GM19395 (cell line): ENCODE results near the gene TSPO.
A peak's percentile ranks its signal among the peaks of the same experiment; 100 is the strongest.

Experiments used
- ATAC-seq: cut with Tn5 transposase; IDR thresholded peaks from one replicate; pipeline ENCODE4 v1.9.1; 2021; ENCODE audit warnings: mild to moderate bottlenecking, moderate library complexity; ENCODE audit not compliant: unreplicated experiment

TSPO gene

DNA sequence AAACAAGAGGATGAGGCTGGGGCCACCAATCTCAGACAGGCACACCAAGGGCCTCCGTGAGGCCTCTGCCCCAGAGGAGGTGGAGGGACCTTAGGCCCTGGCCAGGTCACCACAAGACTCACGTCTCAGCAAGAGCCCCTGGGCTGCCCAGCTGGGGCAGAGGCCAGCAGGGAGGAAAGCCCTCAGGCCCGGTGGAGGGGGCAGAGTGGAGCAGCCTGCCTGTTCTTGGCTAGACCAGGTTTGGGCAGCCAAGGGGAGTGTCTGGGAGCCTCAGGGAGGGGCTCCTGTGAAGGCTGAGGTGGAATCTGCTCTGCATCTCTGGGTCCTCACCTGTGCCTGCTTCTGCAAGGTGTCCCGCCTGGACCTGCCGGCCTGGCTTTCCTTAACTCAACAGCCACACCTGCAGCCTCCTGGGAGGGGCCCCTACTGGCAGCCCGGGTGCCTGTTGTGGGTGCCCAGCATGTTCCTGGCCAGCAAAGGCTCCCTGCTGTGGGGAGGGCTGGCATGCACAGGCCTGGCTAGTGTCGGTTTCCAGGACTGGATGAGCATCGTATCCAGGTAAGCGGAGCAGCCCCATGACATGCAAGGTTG is 23.7 kb downstream of the TSPO start:
- no peak for ATAC-seq

DNA sequence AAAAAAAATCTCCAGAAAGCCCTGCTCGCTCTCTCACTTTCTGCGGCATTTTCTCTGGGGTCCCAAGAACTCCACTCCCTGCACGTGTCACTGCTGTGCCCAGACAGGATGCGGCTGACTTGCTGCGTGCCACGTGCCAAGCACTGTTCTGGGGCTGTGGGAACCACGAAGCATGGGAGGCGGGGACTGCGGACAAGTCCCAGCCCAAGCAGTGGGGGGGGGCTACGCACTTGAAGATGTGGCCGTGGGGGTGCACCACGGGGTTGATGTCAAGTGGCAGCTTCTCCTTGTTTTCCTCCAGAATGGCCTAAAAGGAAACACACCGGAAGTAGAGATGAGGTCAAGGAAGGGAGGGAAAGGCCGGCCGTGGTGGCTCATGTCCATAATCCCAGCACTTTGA is 24.7 kb downstream of the TSPO start:
- ATAC-seq: no peak

DNA sequence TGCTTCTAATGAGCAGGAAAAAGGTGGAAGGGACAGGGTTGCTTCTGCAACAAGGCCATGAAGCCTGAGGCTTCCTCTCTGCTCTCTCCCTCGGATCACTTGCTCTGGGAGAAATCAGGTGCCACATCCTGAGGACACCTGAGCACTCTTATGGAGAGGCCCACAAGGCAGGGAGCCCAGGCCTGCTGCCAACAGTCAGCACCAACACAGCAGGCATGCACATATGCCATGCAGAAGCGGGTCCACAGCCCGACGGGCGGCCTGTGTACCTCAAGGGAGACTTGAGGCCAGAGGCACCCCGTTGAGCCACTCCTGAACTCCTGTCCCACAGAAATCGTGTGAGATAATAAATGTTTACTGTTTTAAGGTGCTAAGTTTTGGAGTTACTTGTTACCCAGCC is 26.1 kb downstream of the TSPO start:
- no peak for ATAC-seq

DNA sequence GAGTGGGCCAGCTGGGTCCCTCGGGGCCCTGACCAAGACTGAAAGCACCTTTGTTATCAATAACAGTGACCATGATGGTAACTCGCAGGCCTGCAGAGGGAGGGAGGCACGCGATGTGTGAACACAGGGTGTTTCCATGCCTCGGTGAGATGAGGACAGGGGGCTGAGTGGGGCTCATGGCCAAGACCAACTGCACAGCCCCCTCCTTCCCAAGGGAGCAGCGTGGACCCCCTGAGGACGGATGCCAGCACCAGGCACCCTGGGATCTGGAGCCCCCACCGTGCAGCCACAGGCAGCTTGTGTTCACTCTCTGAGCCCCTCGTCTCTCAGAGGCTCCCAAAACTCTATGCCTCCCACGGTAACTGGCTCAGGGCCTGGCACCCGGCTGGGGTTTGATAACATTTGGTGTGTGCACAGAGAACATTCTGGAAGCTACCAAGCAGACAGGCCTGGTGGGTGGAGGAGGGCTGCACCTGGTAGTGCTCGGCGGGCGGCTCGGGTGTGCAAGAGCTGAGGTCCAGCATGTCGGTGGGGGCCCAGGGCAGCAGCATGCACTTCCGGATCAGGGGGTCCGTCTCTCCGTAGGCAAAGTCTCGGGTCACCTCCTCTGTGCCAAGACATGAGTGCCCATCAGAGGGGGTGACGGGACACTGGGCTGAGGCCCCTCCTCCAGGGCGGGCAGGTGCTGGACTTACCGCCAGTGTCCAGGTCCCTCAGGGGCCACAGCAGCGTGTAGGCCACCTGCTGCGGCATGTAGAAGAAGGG is 28.0 kb downstream of the TSPO start:
- ATAC-seq: no peak

DNA sequence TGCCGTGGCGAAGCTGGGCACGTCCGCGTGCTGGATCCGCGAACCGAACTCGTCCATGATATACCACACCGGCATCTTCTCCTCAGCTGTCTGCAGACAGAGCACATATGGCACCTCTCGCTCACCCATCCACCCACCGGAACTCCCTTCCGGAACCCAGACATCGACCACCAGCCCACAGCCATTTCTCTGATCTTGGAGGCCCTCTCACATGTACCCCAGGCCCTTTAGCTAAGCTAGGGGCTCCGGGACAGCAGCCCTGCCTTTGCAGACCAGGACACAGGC is 28.5 kb downstream of the TSPO start:
- no peak for ATAC-seq

DNA sequence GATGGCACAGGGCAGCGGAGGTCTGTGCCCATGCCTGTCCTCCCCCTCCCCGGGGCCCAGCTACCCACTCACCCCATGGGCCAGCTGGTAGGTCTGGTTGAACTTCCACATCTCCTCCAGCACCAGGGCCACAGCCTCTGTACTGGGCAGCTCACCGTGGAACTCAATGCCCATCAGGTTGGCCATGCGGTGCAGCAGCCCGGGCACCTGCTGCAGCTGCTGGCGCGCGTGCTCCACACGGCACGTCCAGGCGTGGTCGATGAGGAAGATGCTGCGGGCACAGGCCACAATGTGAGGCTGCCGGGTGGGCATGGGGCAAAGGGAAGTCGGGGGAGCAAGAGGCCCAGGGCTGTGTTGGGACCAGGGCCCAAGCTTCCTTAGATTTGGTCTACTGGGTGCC is 29.3 kb downstream of the TSPO start:
- no peak for ATAC-seq

DNA sequence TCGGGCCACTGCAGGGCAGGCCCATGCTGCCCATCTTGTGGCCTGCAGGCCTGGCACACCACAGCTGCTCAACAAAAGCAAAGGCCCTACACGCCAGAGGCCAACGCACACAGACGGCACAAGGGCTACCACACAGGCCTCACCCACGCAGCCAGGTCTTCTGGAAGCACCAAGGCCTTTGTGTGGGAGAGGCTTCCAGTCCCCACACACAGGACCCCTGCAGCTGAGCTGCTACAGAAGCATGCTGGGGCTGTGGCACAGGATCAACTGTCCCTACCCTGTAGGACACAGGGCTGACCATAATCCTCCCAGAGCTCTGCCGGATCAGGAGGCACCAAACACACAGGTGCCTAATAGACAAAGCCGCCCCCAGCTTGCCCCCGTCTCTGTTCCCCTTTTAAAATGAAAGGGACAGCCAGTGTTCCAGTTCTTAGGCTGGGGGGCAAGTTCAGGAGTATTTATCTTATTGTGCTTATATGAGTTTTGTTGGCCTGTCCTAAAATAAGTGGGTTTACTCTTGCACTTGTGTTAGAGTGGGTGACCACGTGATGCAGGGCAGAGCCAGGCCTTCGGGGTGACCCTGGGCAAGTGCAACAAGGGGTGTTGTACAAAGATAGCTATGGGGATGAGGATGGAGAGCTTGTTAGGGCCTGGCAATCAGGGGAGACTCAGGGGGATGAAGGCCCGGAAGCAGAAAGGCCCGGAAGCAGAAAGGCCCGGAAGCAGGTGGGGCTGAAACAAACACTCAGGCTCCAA is 30.1 kb downstream of the TSPO start:
- no peak for ATAC-seq

DNA sequence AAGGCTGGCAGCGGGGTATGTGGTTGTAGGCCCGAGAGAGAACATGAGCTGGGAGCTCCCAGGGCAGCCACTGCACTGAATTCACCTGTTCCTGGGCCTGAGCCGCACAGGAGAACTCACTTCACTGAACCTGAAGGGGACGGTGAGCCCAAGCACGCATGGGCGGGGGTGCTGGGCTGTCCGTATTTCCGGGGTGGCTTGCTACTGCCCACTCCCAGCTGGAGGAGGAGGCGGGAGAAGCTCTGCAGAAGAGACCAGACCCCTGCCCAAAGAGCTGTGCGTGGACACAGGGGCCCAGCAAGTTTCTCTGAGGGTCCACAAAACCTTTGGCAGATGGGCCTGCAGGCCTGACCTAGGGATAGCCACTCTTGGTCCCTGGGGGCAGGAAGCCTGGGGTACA is 30.8 kb downstream of the TSPO start:
- no peak for ATAC-seq

DNA sequence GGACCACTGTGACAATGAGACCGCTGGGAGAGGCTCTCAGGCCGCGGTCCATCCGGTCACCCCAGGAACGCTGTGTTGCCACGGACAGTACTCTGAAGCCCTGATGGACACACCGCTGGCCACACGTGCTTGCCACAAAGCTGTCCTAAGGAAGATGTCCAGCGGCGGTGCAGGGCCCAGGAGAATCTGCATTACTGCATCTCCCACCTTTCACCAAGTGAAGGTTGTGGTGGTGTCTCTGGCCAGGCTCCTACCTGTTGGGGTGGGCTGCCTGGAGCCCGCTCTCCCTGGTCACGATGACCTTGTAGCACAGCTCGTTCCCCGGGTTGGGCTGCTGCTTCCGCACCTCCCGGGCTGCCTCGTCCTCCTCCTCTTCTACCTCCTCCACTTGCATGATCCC is 31.4 kb downstream of the TSPO start:
- no peak for ATAC-seq

DNA sequence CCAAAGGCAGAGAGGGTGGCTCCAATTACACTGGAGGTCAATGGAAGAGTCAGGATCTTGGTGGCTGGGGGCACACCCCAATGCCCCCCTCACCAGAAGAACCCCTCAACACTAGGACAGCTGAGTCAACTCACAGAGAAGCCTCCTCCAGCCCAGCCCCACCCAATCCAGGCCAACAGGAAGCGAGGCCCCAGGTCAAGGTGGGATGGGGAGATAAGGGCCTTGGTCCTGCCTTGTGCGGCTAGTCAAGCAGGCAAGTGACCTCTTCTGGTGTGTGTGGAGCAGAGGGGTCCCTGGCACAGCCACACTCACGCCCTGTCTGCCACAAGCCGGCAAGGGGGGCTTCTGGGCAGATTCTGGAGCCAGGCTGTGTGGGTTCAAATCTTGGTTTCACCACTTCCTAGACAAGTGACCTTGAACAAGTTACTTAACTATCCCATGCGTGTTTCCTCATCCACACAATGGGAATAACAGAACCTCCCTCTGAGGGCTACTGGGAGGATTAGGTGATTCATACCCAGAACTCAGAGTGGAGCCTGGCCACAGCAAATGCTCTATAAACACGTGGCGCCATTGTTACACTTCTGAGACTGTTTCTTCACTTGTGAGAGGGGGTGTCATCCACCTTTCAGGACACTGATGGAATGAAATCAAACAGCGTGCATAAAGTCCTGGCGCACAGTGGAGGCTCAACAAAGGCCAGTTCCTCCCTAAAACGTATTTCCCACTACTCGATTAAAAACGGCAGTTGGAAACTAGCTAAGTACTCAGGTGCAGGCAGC is 32.3 kb downstream of the TSPO start:
- ATAC-seq: no peak

DNA sequence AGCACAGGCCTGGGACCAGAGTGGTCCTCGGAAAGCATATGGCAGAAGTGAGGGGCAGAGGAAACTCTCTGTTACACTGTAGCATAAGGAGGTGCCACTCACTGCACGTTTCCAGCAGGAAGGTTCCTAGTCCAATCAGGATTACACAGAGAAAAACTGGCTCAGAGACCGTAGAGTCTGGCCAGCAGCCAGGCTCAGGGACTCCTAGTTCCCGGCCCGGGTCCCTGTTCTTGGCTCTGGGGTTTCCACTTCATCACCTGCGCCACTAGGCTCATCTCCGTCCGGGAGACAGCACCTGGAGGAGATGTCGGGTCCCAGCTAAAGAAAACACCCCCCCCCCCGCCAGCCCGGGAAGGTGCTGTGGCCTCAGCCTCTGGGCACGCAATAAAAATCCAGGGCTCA is 34.5 kb downstream of the TSPO start:
- no peak for ATAC-seq

DNA sequence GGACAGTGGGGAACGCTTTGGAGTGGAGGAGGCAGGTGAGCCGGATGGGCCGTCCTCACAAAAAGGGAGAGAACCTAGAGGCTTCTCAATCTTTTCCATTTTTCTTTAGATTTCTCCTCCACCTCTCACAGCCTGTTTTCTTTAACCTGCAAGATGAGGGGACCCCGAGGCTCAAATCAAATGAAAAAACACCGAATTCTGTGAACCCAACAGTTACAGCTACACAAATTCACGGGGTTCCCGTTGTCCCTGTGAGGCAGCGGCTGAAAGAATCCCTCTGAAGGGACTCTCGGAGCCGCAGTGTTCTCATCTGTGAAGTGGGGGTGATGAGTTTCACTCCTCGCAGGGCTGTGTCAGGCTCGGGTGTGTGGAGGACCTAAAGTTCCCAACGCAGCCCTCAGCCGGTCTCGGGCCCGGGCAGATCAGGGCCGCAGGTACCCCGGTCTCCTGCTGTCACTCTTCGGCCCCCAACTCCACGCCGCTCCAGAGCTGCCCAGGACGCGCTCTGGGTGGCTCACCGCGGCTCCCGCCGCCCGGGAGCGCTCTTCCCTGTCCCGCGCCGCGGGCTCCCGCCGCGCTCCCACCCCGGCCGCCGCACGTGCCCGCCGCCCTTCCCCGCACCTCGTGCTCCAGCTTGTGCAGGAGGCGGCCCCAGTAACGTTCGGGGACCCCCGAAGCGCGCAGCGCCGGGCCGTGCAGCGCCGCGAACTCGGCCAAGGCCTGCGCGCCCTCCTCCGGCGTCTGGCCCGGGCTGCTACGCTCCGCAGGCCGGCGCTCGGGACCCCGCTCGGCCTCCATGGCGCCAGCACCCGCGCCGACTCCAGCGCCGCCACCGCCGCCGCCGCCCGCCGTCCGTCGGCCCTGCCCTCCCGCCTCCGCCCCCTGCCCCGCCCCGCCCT is 35.2 kb downstream of the TSPO start, which contains the start of gene TTLL12:
TTLL12 (minus strand) TSS at position 863 of the 899 bp plus-strand sequence; CDS start at position 798, 65 bp downstream.
- peak; percentile 41 for ATAC-seq

DNA sequence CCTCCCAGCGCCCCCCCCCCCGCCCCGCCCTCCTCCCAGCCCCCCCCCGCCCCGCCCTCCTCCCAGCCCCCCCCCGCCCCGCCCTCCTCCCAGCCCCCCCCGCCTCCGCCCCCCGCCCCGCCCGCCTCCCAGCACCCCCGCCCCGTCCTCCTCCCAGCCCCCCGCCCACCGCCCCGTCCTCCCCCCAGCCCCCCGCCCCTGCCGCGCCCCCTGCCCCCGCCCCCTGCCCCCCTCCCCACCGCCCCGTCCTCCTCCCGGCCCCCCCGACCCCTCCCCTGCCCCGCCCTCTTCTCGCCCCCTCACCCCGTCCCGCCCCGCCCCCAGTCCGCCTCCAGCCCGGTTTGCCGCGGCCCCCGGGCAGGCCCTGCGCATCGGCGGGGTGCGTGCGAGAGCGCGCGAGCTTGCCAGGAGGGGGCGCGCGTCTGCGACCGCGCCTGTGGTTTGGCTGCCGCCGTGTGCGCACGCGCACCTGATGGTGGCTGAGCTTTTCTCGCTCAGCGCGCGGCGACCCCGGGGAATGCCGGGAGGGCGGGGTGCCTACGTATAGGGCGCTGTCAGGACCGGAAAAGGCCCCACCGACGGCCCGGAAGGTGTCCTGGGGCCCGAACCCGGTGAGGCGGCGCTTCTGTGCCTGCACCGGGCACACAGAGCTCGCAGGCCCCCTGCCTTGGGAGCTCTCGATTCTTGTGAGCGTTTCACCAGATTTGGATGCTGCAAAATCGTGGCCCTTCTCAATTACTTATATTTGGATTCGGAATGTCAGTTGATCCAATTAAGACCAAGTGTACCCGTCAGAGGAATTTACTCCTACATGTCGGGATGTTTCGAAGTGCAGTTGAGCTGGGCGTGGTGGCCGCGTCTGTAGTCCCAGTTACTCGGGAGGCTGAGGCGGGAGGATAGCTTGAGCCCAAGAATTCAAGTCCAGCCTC is 36.1 kb downstream of the TSPO start:
- ATAC-seq: peak; percentile 78

DNA sequence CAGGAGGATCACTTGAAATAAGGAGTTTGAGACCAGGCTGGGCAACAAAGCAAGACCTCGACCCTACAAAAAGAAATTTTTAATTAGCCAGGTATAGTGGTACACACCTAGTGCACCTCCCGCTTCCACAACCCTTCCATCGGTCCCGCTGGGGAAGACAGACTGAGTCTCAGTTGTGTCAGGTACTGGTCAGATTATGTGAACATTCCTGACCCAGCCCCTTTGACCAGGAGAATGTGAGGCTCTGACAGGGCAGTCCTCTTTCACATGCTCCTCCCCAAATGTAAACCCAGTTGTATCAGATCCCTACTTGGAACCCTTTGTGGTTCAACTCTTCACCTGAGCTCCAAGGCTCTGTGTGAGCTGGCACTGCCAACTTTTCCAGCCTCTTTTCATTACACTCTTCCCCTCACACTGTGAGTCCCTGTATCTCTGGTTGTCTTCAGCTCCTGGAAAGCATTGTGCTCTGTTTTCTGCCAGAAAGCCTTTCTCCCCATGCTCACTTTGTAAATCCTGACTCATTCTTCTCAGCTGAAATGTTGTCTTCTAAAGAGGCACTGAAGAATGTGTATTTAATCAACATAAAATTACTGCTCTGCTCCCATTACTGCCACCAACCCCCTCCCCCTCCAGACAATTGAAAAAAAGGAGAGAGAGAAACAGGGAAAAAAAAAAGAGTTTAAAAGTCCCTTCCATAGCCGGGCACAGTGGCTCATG is 37.6 kb downstream of the TSPO start:
- ATAC-seq: no peak

DNA sequence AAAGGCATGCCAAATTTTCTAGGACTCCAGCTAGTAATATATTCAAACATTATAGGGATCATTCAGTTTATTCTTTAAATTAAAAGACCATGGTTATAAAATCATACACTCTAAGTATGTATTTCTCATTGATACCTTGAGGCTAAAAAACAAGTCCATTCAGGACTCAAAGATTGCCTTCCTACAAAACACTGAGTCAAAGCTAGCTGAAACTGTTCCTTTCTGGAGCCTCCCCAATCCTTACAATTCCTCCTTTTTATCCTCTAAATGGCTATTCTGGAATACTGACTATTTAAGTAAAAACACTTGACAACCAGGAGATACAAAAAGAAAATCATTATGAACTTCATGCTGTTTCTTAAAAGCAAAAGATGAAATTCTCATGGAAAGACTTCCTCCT is 40.5 kb downstream of the TSPO start:
- ATAC-seq: no peak

DNA sequence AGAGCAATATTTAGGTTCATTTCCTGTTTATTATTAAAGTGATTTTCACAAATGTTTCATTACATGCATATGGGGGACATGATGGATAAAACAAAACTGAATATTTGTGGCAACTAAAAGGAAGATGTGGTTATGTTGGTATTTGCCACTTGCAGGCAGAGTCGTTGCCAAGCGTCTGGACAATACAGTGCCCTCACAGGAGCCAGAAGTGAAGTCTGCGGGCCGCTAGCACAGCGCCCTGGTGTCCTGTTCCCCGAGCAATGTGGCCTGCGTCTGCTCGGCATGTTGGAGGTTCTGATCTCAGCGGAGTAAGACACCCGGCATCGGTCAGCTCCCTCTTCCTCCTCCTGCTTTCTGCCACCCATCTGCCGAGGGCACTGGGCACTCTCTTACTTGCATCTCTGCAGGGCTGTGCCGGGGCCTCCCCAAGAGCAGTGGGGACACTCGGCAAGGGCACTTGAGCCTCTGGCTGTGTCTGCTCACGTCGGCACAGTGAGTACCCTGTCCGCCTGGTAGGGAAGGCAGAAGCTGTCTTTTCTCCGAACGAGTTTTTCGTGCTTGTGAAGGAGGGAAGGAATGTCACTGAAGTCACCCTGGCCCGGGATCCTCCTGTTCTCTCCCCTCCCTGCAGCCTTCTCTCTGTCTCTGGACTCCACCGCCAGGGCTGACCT is 46.0 kb downstream of the TSPO start:
- no peak for ATAC-seq

DNA sequence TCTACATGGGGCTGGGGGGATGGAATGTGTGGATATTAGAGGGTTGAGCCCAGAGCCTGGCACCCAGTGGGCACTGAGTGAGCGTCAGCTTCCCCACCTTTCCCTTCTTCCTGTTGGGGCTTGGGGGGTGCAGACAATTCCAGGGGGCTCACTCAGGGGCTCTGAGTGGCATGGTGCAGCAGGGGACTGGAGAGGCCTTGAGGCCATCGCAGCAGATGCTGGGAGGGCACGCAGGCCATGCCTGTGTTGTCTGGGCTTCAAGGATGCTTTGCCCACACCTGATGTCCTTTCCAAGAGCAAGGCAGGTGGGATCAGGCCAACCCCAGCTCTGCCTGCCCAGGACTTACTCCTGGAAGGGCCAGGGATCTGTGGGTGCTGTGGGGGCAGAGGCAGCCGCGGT is 46.8 kb downstream of the TSPO start:
- no peak for ATAC-seq

DNA sequence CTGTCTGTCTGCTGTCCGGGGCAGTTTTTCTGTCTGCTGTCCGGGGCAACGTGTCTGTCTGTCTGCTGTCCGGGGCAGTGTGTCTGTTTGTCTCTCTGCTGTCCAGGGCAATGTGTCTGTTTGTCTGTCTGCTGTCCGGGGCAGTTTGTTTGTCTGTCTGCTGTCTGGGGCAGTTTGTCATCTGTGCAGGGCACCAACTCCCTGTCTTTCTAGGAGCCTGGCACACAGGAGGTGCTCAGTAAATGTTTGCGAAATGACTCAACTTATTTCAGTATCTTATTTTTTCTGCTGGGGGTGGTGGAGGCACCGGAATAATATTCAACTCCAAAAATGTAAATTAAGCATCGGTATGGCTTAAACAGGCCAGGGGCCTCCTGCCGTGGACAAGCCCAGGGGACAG is 47.6 kb downstream of the TSPO start:
- no peak for ATAC-seq
